ENCODE results near the gene UBAC1. TPM values are rescaled to one million over a fixed set of nuclear protein-coding genes. Genes with fewer than 3 reads are reported as not detected.

Gene UBAC1
- total RNA-seq, 4 donors from 2014 or later: 52.9 to 76.3 (median 63.5) TPM

- Histone ChIP-seq H3K4me3 (no peak overlapping the region), H3K27ac (no peak overlapping the region), H3K27me3 (peaks cover 40% of the 10 kb centered on the region), H3K9me3 (no peaks in the 10 kb centered on the region), H3K4me1 (peaks cover 0 to 21% (median 5%) of the 10 kb centered on the region in 3 donors), H3K36me3 (no peaks in the 10 kb centered on the region)
- WGBS, 2 donors (ENCODE audit: low coverage in 1 of 2): 35 to 71% methylated on average over 4 to 8 of the region's 18 CpGs
- ATAC-seq: no peak
- TF ChIP-seq CTCF (IDR thresholded peaks at IDR 0.05): no peak
Measured at GRCh38 chr9:135971111-135971766, 10.1 kb upstream of the UBAC1 start.

GRCh38 chr9:135970128-135970815 is 9.1 kb upstream of the UBAC1 start:
- Histone ChIP-seq H3K36me3 (no peaks in the 10 kb centered on the region), H3K9me3 (no peaks in the 10 kb centered on the region), H3K4me1 (peaks cover 0 to 21% (median 5%) of the 10 kb centered on the region in 3 donors), H3K4me3 (no peak overlapping the region), H3K27me3 (peaks cover 32% of the 10 kb centered on the region), H3K27ac (no peak overlapping the region)
- no peak for TF ChIP-seq EP300 (IDR thresholded peaks at IDR 0.05)
- no peak for TF ChIP-seq POLR2A (IDR thresholded peaks at IDR 0.05)
- no peak for TF ChIP-seq POLR2AphosphoS5 (IDR thresholded peaks at IDR 0.05)
- TF ChIP-seq CTCF (IDR thresholded peaks at IDR 0.05): no peak
- 52 to 67% methylated on average over 2 to 4 of the region's 9 CpGs for WGBS, 2 donors (ENCODE audit: low coverage in 1 of 2)
- no peak for ATAC-seq

GRCh38 chr9:135969064-135969683 is 8.0 kb upstream of the UBAC1 start:
- no peak for TF ChIP-seq POLR2A (IDR thresholded peaks at IDR 0.05)
- TF ChIP-seq EP300 (IDR thresholded peaks at IDR 0.05): no peak
- no peak for TF ChIP-seq CTCF (IDR thresholded peaks at IDR 0.05)
- no peak for TF ChIP-seq POLR2AphosphoS5 (IDR thresholded peaks at IDR 0.05)
- peaks cover 26% of the 10 kb centered on the region for H3K27me3 ChIP-seq
- no peaks in the 10 kb centered on the region for H3K9me3 ChIP-seq
- H3K27ac ChIP-seq: no peak overlapping the region
- WGBS, 2 donors (ENCODE audit: low coverage in 1 of 2): 31 to 36% methylated on average over 3 to 8 of the region's 12 CpGs
- no peaks in the 10 kb centered on the region for H3K36me3 ChIP-seq
- ATAC-seq: no peak
- peaks cover 0 to 21% (median 5%) of the 10 kb centered on the region in 3 donors for H3K4me1 ChIP-seq
- no peak overlapping the region for H3K4me3 ChIP-seq

- Histone ChIP-seq H3K36me3 (no peaks in the 10 kb centered on the region), H3K27ac (no peak overlapping the region), H3K27me3 (peaks cover 20% of the 10 kb centered on the region), H3K4me3 (no peak overlapping the region), H3K4me1 (peaks cover 0 to 21% (median 5%) of the 10 kb centered on the region in 3 donors), H3K9me3 (no peaks in the 10 kb centered on the region)
- no peak for ATAC-seq
- WGBS, 2 donors (ENCODE audit: low coverage in 1 of 2): 20 to 42% methylated on average over 1 to 3 of the region's 7 CpGs
- TF ChIP-seq POLR2AphosphoS5 (IDR thresholded peaks at IDR 0.05) (no peak), EP300 (IDR thresholded peaks at IDR 0.05) (no peak), CTCF (IDR thresholded peaks at IDR 0.05) (no peak), POLR2A (IDR thresholded peaks at IDR 0.05) (no peak)
Measured at GRCh38 chr9:135968601-135969000, 7.4 kb upstream of the UBAC1 start.
